HG03521 (cell line): Measurements from ENCODE around the gene PRRC1.

Experiments used
- ATAC-seq: cut with Tn5 transposase; IDR thresholded peaks from one replicate; pipeline ENCODE4 v1.9.1; 2021; ENCODE audit warnings: mild to moderate bottlenecking, moderate library complexity; ENCODE audit not compliant: unreplicated experiment

The PRRC1 gene

DNA sequence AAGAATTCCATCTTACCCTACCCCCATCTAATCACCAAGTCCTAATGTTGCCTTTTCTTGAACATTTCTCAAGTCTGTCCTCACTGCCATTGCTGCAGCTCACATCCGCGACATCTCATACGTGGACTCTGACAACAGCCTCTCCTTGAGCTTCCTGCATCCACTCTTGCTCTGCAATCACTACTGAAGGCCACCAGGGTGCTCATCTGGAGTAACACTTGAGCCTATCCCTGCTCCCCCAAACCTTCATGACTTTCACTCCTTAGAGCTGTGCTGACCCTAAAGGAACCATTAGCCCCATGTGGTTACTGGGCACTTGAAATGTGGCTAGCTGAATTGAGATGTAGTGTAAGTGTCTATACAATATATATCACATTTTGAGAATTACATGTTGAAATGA is 85.0 kb downstream of the PRRC1 start:
- ATAC-seq = no peak

DNA sequence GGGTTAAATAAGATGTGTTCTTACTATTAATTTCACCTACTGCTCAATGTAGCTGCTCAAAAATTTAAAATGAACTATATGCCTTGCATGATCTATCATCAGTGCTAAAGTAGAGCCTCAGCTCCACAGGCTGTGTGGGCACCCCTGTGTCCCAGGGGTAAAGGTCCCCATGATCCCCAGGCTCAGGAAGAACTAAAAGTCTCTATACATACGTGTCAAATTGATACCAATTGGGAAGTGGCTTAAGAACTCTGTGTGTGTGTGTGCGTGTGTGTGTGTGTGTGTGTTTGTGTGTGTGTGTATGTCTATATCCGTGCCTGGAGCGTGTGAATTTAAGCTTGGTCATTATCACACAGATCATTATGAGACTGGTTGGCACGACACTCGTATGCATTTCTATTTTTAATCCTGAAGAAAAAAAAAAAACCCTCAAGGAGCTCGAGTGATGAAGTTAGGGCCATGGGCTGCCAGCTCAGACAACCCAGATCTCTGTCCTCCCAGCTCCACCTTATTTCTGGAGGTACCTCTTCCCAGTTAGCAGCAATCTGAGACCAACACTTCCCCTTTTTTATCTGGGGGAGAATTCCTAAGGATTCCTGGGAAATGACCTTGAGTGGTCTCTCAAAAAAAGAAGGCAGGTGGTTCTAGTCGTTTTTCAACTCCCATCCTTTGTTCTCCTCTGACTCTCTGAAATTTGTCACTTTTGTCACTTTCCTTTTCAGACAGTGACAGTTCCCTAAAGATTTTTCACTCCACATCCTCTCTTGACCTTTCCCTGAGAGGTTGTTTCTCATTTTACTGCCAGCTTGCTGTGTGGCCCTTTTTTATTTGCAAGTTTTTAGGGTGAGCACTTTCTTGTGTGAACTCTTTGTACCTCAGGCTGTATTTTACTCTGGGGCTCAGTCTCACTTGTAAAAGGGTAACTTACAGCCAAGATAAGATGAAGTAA is 85.7 kb downstream of the PRRC1 start:
- no peak for ATAC-seq
